Spinal cord (tissue), 10 donors: ENCODE measurements around the gene PACS1. TPM values are rescaled to one million over a fixed set of nuclear protein-coding genes. Genes with fewer than 3 reads are reported as not detected.
A peak's percentile ranks its signal among the peaks of the same experiment; 100 is the strongest.

ENCODE experiments used
- DNase-seq, 6 donors: peaks; one replicate each; pipeline versions ENCODE4 v3.0.0 to v3.0.0-alpha.2; 2013 to 2015; ENCODE audit warnings: low spot score in 6 of 6, low read depth in 4 of 6
- H3K27ac ChIP-seq: one replicate; pipeline ENCODE4 v1.5.1; 2013; ENCODE audit warnings: low read depth, low read length, control low read depth
- H3K27me3 ChIP-seq: one replicate; pipeline ENCODE4 v1.6.1; 2013; ENCODE audit warnings: low read length; ENCODE audit not compliant: control insufficient read depth, insufficient read depth
- H3K36me3 ChIP-seq: one replicate; pipeline ENCODE4 v1.6.1; 2013; ENCODE audit warnings: low read length; ENCODE audit not compliant: control insufficient read depth, insufficient read depth
- H3K4me1 ChIP-seq: one replicate; pipeline ENCODE4 v1.6.1; 2013; ENCODE audit warnings: low read length; ENCODE audit not compliant: control insufficient read depth, insufficient read depth
- H3K4me3 ChIP-seq: one replicate; pipeline ENCODE4 v1.5.1; 2013; ENCODE audit warnings: low read depth, low read length, control low read depth
- H3K9me3 ChIP-seq: one replicate; pipeline ENCODE4 v1.6.1; 2013; ENCODE audit warnings: low read length; ENCODE audit not compliant: control insufficient read depth, insufficient read depth
- WGBS: methylation state at CpG from one replicate; pipeline ENCODE4 v1.1.5; 2013; ENCODE audit warnings: missing lambda C conversion rate; ENCODE audit not compliant: insufficient coverage; 5-methylcytosine and 5-hydroxymethylcytosine counted together
- polyA plus RNA-seq, 2 donors: library from polyadenylated mRNA; unstranded; fragments of 120-200 nt; gene quantifications; one replicate each; pipeline ENCODE4 v1.2.1, GENCODE V29; 2013; ENCODE audit not compliant: insufficient read length in 2 of 2
- total RNA-seq, 2 donors: library from RNA; depleted of rRNA in 1 of 2; stranded (reverse); fragments of 120-200 nt in 1 of 2; fragments of >200 nt in 1 of 2; gene quantifications; one replicate each; pipeline versions ENCODE4 v1.2.3 to v1.2.4, GENCODE V29; 2013 to 2014
- donor health status: healthy.

The PACS1 gene
- total and polyA plus RNA-seq, 4 donors = 29.9 to 114 (median 72.1) TPM

GRCh38 chr11:66187453-66187852, 117.4 kb downstream of the PACS1 start:
- H3K9me3 ChIP-seq = no peaks in the 10 kb centered on the region
- H3K4me3 ChIP-seq = no peak overlapping the region
- DNase-seq = no peak
- no peaks in the 10 kb centered on the region for H3K27me3 ChIP-seq
- no peak overlapping the region for H3K27ac ChIP-seq
- no CpG with 5 or more reads among the region's 4 CpGs for WGBS
- no peaks in the 10 kb centered on the region for H3K4me1 ChIP-seq
- no peaks in the 10 kb centered on the region for H3K36me3 ChIP-seq

DNA sequence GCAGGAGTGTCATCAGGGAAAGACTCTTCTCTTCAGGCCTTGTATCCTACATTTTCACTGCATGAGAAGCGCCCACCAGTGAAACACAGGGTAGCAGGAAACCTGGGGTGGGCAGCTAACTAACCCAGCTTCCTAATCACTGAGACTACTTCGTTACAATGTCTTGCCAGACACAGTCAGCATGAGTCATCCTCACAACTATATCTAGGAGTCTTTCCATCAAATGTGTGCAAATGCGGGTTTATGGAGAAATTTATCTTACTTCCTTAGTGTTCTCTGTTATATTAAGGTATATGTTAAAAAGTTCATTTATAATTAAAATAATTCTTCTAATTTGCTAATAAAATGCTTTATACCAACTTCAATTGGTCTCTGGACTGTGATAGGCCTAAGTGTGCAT, 118.5 kb downstream of the PACS1 start:
- no peak for DNase-seq
- no peak overlapping the region for H3K27ac ChIP-seq
- H3K36me3 ChIP-seq = no peaks in the 10 kb centered on the region
- H3K4me1 ChIP-seq = no peaks in the 10 kb centered on the region
- no peaks in the 10 kb centered on the region for H3K9me3 ChIP-seq
- H3K27me3 ChIP-seq = no peaks in the 10 kb centered on the region
- WGBS = 100% methylated on average over 1 of the region's 3 CpGs
- H3K4me3 ChIP-seq = no peak overlapping the region

DNA sequence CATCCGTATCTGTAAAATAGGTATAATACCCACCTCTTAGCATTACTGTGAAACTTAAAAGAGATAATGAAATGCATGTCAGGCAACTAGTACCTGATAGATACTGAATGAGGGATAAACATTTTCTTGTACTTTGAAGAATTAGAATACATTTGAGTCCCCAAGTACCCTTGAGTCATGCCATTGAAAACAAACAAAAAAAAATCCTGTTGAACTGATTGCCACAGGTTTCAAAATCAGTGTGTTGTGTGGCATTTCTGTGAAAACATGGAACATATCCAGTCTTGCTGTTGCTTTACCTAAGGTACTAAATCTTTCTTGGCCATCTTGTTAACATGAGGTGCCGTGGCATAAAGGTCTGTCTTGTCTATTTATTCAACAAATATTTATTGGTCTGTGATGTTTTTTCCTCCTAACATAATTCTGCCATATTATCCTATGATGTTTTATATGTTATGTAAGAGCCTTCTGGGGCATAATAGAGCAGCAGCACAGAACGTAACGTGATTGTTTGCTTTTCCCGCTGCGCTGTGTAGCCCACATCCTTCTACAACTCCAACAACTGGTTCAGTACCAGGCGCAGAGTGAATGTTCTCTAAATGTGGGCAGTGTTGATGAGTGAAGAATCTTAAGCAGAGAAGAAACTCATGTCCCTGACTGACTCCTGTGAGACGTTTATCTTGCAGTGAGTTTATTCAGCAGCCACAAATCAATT, 119.1 kb downstream of the PACS1 start:
- Histone ChIP-seq H3K9me3 (no peaks in the 10 kb centered on the region), H3K4me3 (no peak overlapping the region), H3K27ac (no peak overlapping the region), H3K27me3 (no peaks in the 10 kb centered on the region), H3K4me1 (no peaks in the 10 kb centered on the region), H3K36me3 (peaks cover 4% of the 10 kb centered on the region)
- no peak for DNase-seq
- WGBS = no CpG with 5 or more reads among the region's 8 CpGs

DNA sequence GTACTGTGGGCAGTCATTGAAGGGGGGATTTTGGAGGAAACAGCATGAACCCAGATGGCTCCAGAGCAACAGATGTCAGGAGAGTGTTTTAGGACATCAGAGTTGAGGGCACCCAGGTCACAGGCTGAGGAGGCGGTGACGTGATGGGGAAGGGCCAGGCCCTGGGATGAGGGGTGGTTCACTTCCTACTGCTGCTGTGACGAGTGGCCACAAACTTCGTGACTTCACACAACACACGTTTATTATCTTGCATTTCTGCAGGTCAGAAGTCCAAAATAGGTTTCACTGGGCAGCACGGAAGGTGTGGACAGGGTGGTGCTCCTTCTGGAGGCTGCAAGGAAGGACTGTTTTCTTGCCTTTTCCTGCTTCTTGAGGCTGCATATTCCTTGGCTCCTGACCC, 120.7 kb downstream of the PACS1 start:
- 83% methylated on average over 6 of the region's 6 CpGs for WGBS
- H3K27me3 ChIP-seq = no peaks in the 10 kb centered on the region
- DNase-seq = no peak
- H3K36me3 ChIP-seq = peaks cover 4% of the 10 kb centered on the region
- H3K9me3 ChIP-seq = no peaks in the 10 kb centered on the region
- no peak overlapping the region for H3K4me3 ChIP-seq
- H3K27ac ChIP-seq = no peak overlapping the region
- no peaks in the 10 kb centered on the region for H3K4me1 ChIP-seq

DNA sequence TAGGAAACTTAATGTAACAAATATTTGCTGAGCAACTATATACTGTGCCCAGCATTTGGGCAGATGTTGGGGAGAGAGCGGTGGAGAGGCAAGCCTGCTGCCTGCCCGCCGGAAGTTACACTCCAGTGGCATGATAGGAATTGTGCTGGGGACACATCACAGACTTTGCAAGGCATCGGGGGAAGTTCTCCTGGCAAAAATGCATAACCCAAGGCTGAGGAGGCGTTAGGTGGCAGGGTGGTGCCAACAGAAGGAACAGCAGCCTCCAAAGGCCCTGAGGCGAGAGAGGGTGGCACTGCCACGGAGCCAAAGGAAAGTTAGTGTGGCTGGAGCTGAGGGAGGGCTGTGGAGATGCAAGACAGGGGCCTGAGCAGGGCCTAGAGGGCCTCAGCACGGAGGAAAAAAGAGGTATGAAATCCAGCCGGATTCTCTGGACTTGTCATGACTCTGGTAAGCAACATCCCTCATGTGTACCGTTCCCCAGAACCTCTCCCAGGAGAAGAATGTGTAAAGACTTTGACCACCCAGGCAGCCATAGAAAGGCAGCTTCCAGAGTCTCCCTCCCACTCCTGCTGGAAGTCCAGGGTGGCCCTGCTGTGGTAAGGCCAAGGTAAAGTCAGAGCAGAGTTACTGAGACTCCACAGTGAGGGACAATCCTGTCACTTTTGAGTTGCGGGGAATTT, 122.2 kb downstream of the PACS1 start:
- H3K27ac ChIP-seq = no peak overlapping the region
- H3K36me3 ChIP-seq = peaks cover 4% of the 10 kb centered on the region
- no peaks in the 10 kb centered on the region for H3K27me3 ChIP-seq
- H3K4me1 ChIP-seq = no peaks in the 10 kb centered on the region
- 77% methylated on average over 11 of the region's 11 CpGs for WGBS
- H3K9me3 ChIP-seq = no peaks in the 10 kb centered on the region
- no peak for DNase-seq
- H3K4me3 ChIP-seq = no peak overlapping the region

GRCh38 chr11:66194391-66194790, 124.3 kb downstream of the PACS1 start:
- no peak overlapping the region for H3K27ac ChIP-seq
- no peak overlapping the region for H3K4me3 ChIP-seq
- whole genome bisulfite sequencing = no CpG with 5 or more reads among the region's 1 CpG
- DNase-seq = peak in 2 of 6 donors; percentile 15 to 75
- H3K36me3 ChIP-seq = peaks cover 6% of the 10 kb centered on the region
- no peaks in the 10 kb centered on the region for H3K27me3 ChIP-seq
- H3K9me3 ChIP-seq = no peaks in the 10 kb centered on the region
- H3K4me1 ChIP-seq = no peaks in the 10 kb centered on the region

DNA sequence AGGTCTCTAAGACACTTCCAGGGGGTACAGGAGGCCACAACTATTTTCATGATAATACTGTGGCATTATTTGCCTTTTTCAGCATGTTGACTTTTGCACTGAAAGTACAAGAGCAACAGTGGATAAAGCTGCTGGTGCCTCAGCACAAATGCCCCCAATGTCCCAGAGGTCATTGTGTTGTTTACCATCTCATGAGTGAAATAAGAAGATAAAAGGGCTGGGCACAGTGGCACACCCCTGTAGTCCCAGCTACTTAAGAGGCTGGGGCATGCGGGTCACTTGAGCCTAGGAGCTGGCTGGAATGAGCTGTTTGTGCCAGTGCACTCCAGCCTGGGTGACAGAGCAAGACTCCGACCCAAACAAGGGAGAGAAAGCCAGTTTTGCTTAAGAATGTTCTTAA, 125.8 kb downstream of the PACS1 start:
- 100% methylated on average over 1 of the region's 2 CpGs for WGBS
- Histone ChIP-seq H3K36me3 (peaks cover 6% of the 10 kb centered on the region), H3K27ac (no peak overlapping the region)

DNA sequence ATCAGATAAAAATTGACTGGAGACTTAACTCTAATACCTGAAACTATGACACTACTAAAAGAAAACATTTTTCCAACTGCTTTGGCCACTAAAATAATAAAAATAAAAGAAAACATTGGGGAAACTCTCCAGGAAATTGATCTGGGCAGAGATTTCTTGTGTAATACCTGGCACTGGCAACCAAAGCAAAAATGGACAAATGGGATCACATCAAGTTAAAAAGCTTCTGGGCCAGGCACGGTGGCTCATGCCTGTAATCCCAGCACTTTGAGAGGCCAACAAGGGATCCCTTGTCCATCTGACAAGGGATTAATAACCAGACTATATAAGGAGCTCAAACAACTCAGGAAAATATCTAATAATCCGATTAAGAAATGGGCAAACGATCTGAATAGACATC, 133.8 kb downstream of the PACS1 start:
- no peaks in the 10 kb centered on the region for H3K27me3 ChIP-seq
- H3K27ac ChIP-seq = no peak overlapping the region
- no peak overlapping the region for H3K4me3 ChIP-seq
- H3K36me3 ChIP-seq = no peaks in the 10 kb centered on the region
- no peaks in the 10 kb centered on the region for H3K4me1 ChIP-seq
- WGBS = 78% methylated on average over 1 of the region's 3 CpGs
- peaks cover 6% of the 10 kb centered on the region for H3K9me3 ChIP-seq
- DNase-seq = no peak

More for the DNA sequence above, 125.8 kb downstream of the PACS1 start:
- Histone ChIP-seq H3K27me3 (no peaks in the 10 kb centered on the region), H3K4me3 (no peak overlapping the region), H3K9me3 (no peaks in the 10 kb centered on the region), H3K4me1 (no peaks in the 10 kb centered on the region)
- DNase-seq = no peak

GRCh38 chr11:66204412-66204811, 134.3 kb downstream of the PACS1 start:
- Histone ChIP-seq H3K27ac (no peak overlapping the region), H3K36me3 (no peaks in the 10 kb centered on the region), H3K4me1 (no peaks in the 10 kb centered on the region), H3K27me3 (no peaks in the 10 kb centered on the region), H3K4me3 (no peak overlapping the region), H3K9me3 (peaks cover 6% of the 10 kb centered on the region)
- DNase-seq = no peak
- 100% methylated on average over 1 of the region's 3 CpGs for WGBS

DNA sequence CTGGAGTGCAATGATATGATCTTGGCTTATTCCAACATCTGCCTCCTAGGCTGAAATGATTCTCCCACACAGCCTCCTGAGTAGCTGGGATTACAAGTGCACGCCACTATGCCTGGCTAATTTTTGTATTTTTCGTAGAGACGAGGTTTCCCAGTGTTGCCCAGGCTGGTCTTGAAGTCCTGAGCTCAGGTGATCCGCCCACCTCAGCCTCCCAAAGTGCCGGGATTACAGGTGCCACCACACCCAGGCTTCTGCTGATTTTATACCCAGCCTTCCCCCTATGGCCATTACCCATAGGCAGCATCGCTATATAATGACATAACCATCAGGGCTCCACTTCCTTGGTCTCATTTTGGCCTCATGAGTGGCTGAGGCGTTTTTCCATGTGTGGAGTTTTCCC, 137.7 kb downstream of the PACS1 start:
- H3K9me3 ChIP-seq = peaks cover 1% of the 10 kb centered on the region
- peaks cover 17% of the 10 kb centered on the region for H3K36me3 ChIP-seq
- DNase-seq = no peak
- H3K4me1 ChIP-seq = no peaks in the 10 kb centered on the region
- 92% methylated on average over 6 of the region's 7 CpGs for WGBS
- H3K27me3 ChIP-seq = no peaks in the 10 kb centered on the region
- H3K4me3 ChIP-seq = no peak overlapping the region
- H3K27ac ChIP-seq = no peak overlapping the region
